Measurements from ENCODE around the gene KRTAP19-8.

KRTAP19-8 gene

GRCh38 chr21:31012133-31013089, 25.9 kb downstream of the KRTAP19-8 start:
- no peak for DNase-seq (ENCODE audit: low read depth)

DNA sequence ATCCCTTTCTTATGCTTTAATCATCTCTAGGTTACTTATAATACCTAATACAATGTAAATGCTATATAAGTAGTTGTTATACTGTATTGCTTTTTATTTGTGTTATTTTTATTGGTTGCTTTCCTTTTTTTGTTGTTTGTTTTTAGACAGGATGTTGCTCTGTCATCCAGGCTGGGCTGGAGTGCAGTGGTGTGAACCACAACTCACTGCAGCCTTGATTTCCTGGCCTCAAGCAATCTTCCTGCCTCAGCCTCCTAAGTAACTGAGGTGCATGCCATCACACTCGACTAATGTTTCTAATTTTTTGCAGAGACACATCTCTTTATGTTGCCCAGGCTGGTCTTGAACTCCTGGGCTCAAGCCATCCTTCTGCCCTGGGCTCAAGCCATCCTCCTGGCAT, 26.9 kb downstream of the KRTAP19-8 start:
- no peak for DNase-seq (ENCODE audit: low read depth)

DNA sequence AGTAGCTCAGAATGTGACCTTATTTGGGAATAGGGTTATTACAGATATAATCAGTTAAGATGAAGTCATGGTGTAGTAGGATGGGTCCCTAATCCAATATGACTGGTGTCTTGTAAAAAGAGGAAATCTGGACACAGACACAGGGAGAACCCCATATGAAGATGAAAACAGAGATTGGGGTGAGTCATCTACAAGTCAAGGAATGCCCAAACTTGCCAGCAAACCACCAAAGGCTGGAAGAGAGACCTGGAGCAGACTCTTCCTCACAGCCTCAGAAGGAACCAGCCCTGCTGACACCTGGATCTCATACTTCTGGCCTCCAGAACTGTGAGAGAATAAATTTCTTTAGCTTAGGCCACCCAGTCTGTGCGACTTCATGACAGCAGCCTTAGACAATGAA, 29.9 kb downstream of the KRTAP19-8 start:
- no peak for DNase-seq (ENCODE audit: low read depth)

DNA sequence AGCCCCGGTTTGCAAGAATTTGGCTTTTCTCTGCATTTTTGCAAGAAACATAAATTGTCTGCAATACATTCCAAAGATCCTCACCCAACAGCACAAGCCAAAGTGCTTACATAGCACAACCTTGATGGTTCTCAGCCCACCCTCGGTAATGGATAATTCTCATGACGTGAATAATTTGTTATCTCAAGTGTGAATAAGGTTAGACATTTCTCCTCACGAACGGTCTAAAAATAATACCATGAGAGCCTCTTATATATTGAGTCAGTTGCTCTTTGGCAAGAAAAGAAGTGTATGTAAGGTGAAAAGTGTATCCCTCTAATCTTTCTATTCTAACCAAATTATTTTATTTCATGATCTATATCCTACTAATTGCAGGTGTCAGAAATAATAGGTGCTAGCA, 33.3 kb downstream of the KRTAP19-8 start:
- DNase-seq (ENCODE audit: low read depth) = no peak

- no peak for DNase-seq (ENCODE audit: low read depth)
These were observed 34.8 kb downstream of the KRTAP19-8 start for GRCh38 chr21:31003471-31003870.

GRCh38 chr21:30997541-30997940, 40.7 kb downstream of the KRTAP19-8 start:
- DNase-seq (ENCODE audit: low read depth) = no peak

DNA sequence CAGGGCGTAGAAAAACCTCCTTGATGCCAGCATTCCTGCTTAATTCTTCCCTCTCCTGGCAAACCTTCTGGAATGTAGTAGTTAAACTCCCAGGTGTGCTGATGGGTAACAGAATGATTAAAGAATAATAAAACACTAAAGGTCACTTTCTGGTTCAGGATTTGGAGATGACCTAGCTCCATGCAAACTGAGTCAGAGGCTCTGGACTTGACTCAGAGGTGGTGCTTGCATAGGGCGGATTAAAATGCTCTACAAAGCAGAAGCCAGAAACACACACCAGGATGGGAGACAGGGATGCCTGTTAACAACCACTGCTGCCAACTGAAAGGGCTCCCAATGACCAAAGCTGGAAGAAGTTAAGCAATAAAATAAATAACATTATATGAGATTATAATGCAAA, 41.5 kb downstream of the KRTAP19-8 start:
- DNase-seq (ENCODE audit: low read depth) = no peak

- DNase-seq (ENCODE audit: low read depth) = no peak
These were observed 43.3 kb downstream of the KRTAP19-8 start for GRCh38 chr21:30994932-30995331.

DNA sequence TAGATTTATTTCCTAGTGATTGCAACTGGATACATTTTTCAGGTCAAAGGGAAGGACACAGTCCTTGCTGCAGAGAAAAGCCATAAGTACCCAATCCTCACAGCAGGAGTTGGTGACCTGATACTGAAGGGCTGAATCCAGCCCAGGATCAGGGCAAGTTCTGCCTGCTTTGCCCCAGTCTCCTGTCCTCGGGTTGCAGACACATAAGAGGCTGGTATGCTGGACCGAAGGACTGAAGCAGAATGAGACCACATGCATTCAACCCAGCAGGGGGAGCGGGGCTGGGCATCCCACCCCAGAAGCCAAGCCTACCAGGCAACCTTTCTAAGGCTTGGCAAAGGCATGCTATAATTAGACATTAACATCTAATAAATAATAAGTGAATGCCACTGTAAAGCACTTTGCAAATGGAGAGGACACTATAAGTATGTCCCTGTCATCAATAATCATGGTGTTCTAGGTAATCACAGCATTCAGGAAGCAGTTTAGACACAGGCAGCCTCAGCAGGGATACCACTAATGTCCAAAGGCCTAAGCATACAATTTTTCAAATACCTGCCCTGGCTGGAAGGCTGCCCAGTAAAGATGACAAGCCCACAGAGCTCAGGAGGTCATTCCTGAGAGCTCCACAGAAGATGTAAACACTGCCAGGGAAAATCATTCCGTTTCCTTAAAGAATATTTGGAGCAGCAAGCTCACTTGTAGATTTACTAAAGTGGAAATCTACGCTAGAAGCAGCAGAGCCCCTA, 47.6 kb downstream of the KRTAP19-8 start:
- no peak for DNase-seq (ENCODE audit: low read depth)

DNA sequence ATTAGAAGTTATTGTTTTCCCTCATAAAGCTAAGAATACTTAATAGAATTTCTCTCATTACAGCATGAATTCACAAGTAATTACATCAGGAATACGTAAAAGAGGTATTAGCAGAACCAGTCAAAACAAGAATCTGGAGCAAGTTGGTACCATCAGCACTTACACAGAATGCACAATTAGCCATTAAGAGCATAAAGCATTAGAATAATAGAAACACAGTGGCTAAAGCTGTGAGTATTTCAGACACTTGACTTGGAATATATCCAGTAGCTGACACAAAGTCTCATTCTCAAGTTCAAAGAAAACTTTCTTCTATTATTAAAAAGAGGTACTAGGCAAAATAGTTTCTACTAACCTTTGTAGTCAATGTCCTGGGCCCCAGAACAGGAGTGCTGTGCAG, 49.6 kb downstream of the KRTAP19-8 start:
- no peak for DNase-seq (ENCODE audit: low read depth)

Data from amniotic epithelial cell (primary cell).